ENCODE measurements around the gene TAF4B.
"Not testable (repeated sequence)": the region's sequence is repeated elsewhere in the genome, so short reads cannot be mapped to it uniquely, and the experiment has no call there.

TAF4B gene

DNA sequence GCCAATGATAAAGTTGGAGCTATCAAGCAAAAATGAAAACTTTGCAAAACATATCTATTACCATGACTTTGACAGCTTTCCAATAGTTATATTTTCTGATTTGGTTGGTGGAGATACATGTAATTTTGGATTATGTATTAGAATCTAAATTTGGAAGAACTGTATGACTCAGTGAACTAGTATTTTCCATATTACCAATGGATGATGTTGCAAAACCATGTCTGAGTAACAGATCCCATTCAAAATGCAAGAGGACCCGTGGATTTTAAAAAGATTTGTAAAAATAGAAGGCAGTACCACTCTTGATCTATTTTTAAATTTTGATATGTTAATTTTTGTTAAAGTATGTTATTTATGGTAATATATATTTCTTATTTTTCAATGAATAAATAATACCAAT is 83.0 kb downstream of the TAF4B start:
- peak; percentile 64 for DNase-seq (ENCODE audit: low read depth)

DNA sequence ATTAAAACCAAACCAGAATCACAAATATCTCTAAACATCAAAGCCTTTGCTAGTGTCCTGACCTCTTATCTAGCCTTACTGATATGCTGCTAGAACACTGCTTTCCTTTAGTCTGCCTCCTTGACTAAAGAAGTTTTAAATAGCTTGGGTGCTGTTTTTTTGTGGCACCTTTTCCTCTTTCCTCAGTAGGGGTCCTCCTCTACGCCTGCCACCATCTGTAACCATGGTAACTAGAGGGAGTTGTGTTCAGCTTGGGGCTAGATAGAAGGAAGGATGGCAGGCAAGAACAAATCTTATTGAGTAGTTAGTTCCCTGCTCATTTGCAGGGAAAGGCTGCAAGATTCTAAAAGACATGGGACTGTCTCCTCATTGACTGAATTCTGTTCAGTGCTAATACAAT is 86.0 kb downstream of the TAF4B start:
- DNase-seq (ENCODE audit: low read depth): no peak

DNA sequence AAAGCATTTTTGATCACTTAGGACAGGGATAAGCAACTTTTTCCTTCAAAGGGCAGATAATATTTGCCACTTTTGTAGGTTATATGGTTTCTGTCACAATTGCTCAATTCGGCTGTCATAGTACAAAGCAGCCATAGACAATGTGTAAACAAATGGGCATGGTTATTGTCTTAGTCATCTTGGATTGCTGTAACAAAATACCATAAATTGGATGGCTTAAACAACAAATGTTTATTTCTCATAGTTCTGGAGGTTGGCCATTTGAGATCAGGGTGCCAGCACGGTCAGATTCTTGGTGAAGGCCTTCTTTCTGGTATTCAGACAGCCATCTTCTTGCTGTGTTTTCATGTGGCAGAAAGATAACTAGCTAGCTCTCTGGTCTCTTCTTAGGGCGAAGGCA is 91.2 kb downstream of the TAF4B start:
- DNase-seq (ENCODE audit: low read depth): peak; percentile 73

DNA sequence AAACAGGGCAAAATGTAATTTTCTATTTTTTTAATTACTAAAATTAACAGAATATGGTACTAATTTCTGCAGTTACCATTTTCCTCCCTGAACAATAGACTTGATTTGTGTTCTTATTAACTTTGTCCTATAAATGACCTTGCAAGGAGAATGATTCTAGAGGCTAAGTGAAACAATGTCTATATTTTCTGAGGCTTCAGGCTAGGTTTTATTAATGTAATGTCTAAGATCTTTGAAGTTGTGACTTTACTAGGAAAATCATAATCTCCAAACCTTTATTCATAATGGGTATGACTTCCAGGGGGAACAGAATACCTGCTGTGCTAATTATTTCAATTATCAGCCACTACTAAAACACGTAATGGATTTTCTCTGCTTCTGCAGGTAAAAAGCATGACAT is 94.4 kb downstream of the TAF4B start:
- no peak for DNase-seq (ENCODE audit: low read depth)

DNA sequence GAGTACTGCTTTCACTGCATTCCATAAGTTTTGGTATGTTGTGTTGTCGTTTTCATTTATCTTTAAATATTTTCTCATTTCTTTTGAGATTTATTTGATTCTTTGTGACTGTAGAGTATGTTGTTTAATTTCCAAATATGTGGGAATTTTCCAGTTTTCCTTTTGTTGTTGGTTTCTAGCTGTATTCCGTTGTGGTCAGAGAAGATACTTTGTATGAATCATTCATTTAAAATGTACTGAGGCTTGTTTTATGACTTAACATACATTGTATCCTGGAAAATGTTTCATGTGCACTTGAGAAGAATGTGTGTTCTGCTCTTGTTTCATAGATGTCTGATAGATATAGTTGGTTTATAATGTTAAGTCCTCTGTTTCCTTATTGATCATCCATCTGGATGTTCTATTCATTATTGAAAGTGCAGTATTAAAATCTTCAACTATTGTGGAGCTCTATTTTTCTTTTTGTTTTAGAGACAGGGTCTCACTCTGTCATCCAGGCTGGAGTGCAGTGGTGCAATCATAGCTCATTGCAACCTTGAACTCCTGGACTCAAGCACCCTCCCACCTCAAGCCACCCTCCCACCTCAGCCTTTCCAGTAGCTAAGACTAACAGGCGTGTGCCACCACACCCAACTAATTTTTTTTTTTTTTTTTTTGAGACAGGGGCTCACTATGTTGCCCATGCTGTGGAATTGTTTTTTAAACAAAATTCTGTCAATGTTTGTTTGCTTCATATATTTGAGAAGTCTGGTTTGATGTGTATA is 96.8 kb downstream of the TAF4B start:
- peak; percentile 3 for DNase-seq (ENCODE audit: low read depth)

DNA sequence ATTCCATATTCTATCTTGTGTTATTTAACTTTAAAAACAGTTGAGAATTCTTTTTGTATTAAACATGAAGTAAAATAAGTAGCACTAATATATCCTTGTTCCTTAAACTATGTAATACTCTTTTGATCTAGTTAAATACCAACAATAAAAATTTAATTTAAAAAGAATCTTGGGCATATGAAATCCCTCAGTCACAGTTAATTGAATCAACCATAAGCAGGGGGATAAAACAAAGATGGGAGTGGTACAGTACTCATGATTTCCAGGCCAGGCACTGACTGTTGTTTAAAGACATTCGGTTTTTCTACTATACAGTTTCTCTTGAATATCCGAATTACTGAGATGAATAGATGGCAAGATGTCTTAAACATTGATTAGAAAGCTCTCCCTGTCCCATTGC is 99.5 kb downstream of the TAF4B start:
- no peak for DNase-seq (ENCODE audit: low read depth)

DNA sequence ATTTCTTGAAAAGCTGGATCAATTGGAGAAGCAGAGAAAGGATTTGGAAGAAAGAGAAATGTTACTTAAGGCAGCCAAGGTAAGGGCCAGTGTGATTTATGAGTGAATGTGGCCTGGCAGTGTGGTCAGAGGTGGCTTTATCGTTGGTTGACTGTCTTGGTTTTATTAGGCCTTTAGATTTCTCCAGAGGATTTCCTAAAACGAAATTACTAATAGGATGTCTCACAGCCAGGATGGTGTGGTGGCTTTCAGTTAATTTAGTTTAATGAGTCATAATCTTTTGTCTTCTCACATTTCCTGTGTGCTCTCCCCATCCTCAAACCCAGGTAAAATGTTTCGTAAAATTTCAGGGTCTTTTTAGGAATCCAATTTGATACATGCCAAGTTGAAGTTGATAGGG is 100.8 kb downstream of the TAF4B start:
- DNase-seq (ENCODE audit: low read depth): no peak

DNA sequence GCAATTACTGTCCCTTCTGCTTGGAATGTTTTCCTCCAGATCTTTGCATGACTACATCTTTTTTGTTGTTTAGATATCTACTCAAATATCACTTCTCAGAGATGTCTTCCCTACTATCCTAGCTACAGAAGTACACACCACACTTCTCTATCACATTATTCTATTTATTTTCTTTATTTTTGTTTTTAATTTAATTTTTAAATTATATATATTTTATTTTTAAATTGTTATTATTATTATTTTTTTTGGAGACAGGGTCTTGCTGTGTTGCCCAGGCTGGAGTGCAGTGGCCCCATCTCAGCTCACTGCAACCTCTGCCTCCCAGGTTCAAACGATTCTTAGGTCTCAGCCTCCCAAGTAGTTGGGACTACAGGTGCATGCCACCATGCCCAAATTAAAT is 106.7 kb downstream of the TAF4B start:
- DNase-seq (ENCODE audit: low read depth): no peak

DNA sequence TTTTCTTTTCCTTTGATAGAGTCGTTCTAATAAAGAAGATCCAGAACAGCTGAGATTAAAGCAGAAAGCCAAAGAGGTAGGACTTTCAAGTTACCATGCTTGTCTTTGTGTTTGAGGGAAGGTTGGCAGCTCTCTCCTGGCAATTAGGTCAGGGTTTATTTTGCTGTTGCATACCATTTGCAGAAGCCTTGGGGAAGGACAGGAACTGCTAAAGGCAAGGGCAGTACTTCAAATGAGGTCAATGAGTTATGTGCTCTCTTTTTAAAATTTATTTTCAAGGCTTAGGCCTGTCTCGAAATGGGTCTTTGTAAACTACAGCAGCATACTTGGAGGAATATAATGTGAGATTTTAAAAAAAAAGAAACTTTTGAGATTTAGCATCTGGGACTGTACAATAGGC is 108.9 kb downstream of the TAF4B start:
- peak; percentile 42 for DNase-seq (ENCODE audit: low read depth)

DNA sequence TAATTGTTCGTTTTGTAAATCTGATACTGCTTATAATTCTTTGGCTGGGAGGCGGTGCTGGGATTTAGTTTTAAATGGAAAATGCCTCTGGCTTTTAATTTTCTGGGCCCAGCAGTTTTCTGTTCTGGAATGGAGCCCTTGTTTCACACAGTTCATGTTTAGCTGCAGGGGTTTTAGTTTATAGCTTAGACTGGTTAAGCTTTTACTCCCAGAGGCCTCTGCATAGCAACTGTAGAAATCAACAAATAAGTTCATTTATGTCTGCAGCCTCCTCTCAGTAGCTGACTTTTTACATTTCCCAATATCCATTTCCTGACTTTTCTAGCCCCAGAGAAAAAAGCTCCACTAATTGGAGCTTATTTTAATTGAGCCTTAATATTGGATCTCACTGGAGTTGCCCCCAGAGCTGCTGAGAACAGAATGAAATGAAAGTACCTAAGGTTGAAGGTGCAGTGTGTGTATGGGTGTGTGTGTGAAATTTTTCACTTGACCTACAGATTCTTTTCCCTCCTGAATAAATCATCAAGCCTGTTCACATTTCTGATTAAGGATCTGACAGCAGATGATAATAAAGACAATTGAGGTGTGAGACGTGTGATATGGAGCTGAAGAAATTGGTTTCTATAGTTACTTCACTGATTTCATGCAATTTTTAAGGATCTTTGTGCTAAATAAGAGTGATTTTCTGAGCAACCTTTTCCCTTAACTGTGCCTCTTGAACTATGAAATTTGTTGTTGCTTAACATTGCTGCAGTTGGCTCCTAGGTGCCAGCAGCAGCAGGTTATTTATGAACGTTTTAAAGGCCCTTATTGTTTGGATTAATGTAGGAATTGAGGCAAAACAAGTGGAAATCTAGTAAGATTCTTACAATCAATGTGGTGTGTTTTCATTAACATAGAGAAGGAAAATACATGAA is 109.6 kb downstream of the TAF4B start:
- peak; percentile 49 for DNase-seq (ENCODE audit: low read depth)

DNA sequence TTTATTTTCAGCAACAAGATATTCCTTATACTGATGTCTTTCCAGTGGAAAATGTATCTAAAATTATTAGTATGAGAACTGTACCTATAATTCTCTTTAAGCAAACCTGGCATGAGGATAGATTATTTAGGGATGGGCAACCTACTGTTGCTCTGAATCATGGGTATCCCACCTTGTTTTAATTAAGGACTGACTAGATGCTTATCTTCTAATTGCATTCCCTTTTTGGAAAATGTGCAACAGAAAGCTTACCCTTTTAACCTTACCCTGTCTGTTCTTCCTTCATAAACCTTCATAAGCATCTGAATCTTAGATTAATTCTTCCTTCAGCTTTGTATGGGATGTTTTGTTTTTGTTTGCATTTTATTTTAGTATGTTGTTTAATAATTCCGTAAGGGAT is 110.3 kb downstream of the TAF4B start:
- DNase-seq (ENCODE audit: low read depth): no peak

DNA sequence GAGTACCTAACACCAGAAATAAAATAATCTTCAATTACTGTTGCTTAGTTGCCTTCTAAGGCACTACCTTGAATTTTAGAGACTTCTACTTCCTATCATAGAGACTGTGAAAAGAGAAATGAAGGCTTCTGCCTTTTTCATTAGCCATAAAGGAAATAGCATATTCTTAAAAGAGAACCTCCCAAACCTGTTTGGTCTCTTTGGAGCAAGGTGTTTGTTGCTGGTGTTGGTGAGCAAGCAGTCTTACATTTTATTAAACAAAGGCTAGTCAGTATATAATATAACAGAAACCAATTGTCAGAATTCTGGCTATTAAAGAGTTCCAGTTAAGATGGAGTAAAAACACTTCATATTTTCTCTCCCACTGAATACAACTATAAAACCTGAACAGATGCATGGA is 116.4 kb downstream of the TAF4B start:
- no peak for DNase-seq (ENCODE audit: low read depth)

DNA sequence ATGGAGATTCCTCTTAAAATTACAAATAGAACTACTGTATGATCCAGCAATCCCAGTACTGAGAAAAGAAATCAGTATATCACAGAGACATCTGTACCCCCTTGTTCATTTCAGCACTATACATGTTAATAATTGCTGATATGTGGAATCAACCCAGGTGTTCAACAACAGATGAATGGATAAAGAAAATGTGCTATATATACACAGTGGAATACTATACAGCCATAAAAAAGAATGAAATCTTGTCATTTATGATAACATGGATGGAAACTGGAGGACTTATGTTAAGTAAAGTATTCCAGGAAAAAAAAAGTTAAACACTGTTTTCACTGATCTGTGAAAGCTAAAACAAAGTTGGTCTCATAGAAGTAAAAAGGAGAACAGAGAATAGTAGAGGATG is 124.7 kb downstream of the TAF4B start:
- no peak for DNase-seq (ENCODE audit: low read depth)

DNA sequence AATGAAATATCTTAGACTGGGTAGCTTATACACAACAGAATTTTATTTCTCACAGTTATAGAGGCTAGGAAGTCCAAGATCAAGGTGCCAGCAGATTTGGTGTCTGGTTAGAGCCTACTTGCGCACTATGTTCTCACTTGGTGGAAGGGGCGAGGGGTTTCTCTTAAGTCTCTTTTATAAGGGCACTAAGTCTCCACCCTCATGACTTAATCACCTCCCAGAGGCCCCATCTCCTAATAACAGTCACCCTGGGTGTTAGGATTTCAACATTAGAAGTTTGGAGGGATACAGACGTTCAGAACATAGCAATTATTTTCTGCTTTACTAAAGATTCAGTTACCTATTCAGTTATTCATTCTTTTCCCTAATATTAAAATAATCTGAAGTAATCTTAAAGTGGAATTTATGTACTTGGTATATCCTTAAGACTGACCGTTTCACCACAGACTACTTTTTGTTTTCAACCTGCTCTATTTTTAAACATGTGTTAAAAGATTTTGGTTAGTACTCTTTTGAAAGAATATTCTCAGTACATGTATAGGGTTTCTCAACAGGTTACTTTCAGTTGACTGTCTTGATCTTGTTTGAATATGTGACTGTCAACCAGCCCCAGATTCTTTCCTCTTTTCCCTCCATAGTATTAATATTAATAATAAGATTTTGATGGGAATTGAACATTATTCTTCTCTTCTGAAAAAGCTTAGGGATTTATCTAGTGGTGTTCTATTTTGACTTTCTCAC is 130.0 kb downstream of the TAF4B start:
- no peak for DNase-seq (ENCODE audit: low read depth)

DNA sequence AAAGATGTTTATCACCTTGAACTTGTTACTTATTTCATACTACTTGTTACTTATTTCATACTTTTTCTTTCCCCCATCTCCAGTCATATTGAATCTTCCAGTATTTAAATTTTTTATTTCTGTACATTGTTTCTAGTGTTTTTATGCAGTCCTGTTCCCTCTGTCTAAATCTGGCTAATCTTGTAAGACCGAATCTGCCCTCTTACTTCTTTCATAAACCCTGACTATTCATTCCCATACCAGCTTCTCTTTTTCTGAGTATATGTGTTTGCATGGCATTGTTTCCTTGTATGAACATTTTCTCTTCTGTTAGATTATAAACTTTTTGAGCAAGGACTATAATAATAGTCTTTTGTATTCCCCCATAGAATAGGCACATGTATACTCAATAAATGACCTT is 131.7 kb downstream of the TAF4B start:
- DNase-seq (ENCODE audit: low read depth): no peak

DNA sequence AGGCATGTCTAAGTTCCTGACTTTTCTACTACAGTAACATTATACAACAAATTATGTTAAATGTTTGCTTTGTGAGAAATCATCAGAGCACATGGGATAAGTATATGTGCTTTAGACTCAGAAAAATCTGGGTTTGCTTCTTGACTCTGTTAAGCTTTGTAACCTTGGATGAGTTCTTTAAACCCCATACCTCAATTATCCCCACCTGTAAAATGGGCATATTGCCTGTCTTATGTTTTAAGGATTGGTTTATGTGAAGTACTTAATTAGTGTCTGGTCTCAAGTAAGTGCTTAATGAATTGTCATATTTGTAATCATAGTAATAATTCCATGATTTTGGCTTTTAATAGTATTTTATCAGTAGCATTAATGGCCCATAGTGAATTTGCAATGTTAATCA is 135.8 kb downstream of the TAF4B start:
- no peak for DNase-seq (ENCODE audit: low read depth)

DNA sequence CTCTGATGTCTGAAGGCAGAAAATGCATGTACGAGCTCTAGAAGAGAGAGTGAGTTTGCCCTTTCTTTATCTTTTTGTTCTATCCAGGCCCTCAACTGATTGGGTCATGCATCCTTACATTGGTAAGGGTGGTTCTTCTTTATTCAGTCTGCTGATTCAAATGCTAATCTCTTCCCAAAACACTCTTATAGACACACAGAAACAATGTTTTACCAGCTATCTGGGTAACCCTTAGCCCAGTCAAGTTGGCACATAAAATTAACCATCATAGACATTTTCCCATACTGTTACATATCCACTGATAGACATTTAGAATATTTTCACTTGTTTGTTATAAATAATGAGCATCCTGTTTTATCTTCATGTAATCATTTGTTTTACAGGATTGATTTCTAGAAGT is 141.2 kb downstream of the TAF4B start:
- DNase-seq (ENCODE audit: low read depth): no peak

DNA sequence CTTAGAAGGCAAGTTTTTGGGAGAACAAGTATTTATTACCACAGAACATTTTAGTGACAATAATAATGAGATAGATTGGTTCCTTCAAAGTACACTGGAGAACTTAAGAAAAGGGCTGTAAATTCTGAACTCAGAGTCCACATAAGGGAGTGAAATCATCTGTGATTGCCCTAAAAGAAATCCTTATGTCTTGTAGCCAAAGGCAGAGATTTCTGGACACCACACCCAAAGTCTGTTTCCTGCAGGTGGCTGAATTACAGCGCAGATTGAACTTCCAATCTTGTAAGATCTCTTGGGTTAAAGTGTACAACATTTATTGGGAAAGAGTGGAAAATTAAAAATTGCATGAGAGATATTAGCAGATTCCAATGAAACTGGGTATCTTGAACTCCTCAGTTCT is 143.8 kb downstream of the TAF4B start:
- DNase-seq (ENCODE audit: low read depth): no peak

DNA sequence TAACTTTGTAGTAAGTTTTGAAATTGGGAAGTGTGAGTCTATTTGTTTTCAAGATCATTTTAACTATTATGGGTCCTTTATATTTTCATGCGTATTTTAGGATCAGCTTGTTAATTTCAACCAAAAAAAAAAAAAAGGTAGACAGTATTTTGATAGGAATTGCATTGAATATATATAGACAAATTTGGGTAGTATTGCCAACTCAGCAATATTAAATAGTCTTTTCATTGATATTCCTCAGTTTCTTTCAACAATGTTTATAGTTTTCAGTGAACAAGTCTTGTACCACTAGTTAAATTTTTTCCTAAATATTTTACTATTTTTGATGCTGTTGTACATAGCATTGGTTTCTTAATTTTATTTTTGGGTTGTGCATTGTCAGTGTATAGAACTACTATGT is 149.9 kb downstream of the TAF4B start:
- DNase-seq (ENCODE audit: low read depth): no peak

DNA sequence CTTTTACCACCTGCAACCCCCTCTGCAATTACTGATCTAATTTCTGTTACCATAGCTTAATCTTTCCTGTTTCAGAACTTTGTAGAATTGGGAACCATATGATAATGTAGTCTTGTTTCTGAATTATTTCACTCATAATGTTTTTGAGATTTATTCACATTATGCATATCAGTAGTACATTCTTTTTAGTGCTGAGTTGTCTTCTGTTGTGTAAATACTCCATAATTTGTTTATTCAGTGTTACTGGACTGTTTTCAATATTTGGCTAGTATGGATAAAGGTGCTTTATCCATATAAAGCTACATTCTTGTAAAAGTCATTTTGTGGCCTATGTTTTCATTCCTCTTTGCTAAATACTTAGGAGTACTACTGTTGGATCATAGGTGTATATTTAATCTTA is 152.5 kb downstream of the TAF4B start:
- no peak for DNase-seq (ENCODE audit: low read depth)

DNA sequence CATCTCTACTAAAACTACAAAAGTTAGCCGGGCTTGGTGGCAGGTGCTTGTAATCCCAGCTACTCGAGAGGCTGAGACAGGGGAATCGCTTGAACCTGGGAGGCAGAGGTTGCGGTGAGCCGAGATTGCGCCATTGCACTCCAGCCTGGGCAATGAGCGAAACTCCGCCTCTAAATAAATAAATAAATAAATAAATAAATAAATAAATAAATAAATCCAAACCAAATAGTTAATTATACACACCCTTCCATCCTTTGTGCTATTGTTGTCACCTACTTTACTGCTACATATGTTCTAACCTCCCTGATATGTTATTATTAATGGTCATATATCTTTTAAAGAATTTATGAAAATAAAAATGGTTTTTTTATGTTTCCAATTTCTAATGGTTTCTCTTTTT is 155.3 kb downstream of the TAF4B start:
- not testable (repeated sequence) for DNase-seq (ENCODE audit: low read depth)

DNA sequence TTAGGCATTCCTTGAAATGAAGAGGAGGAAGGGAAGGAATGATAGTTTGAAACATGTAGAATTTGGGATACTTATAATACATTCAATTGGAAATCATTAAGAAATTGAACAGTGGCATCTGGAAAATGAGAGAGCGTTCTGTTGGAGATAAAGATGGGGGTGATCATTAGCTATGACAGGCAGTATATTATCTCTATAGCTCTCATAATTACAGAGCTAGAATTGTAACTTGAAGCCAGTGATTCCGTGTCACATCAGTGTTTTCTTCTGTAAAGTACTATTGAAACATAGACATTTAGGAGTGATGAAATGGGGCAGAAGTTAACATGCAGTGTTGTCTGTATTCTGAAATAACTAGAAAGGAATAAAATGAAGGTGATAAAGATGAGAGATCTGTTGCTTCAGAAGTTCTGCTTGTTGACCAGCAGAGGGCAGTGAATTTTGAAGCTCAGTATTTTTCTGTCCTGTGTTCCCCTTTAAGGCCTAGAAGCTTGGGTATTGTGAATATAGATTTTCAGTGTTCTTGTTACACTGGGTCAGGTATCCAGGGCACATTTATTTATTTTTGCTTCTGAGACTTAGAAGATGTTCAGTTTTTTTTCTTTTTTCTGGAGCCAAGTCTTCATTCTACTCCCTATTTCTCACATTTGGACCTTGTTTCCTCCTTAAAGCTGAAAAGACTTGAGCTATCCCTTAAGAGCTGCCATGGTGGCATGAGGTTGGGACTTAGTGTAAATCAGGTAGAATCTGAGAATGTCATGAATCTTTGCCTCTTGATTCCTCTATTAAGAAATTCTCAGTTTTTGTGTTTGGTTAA is 157.4 kb downstream of the TAF4B start:
- DNase-seq (ENCODE audit: low read depth): peak; percentile 62

Measured in fibroblast of gingiva (primary cell).